Activated naive CD4-positive, alpha-beta T cell (primary cell): ENCODE results near the gene CDC42.

Experiments
- DNase-seq, 4 experiments: peaks; one replicate each; lab custom pipeline; 2025; lab: John Stamatoyannopoulos, UW

Gene CDC42

GRCh38 chr1:22108339-22109105, 56.0 kb downstream of the CDC42 start:
- no peak for DNase-seq

- DNase-seq: no peak
Measured at GRCh38 chr1:22110016-22110415, 57.5 kb downstream of the CDC42 start.

GRCh38 chr1:22111115-22111514, 58.6 kb downstream of the CDC42 start:
- DNase-seq: no peak

- DNase-seq: no peak
Measured at GRCh38 chr1:22111620-22112019, 59.1 kb downstream of the CDC42 start.

- DNase-seq: no peak
Measured at GRCh38 chr1:22112554-22112953, 60.0 kb downstream of the CDC42 start.

GRCh38 chr1:22114083-22115012, 61.8 kb downstream of the CDC42 start:
- no peak for DNase-seq

- DNase-seq: no peak
Measured at GRCh38 chr1:22115286-22115685, 62.8 kb downstream of the CDC42 start.

GRCh38 chr1:22117238-22117637, 64.7 kb downstream of the CDC42 start:
- no peak for DNase-seq

- DNase-seq: no peak
Measured at GRCh38 chr1:22117851-22118250, 65.3 kb downstream of the CDC42 start.

- DNase-seq: no peak
Measured at GRCh38 chr1:22118291-22118992, 65.9 kb downstream of the CDC42 start.

- DNase-seq: no peak
Measured at GRCh38 chr1:22119626-22120468, 67.3 kb downstream of the CDC42 start.

- DNase-seq: no peak
Measured at GRCh38 chr1:22120469-22120790, 67.9 kb downstream of the CDC42 start.

GRCh38 chr1:22121421-22121911, 69.0 kb downstream of the CDC42 start:
- no peak for DNase-seq

- DNase-seq: no peak
Measured at GRCh38 chr1:22122273-22123070, 70.0 kb downstream of the CDC42 start.

- no peak for DNase-seq
Measured at GRCh38 chr1:22123071-22123390, 70.5 kb downstream of the CDC42 start.

GRCh38 chr1:22123901-22124404, 71.4 kb downstream of the CDC42 start:
- no peak for DNase-seq

- DNase-seq: no peak
Measured at GRCh38 chr1:22124592-22125229, 72.2 kb downstream of the CDC42 start.

- DNase-seq: no peak
Measured at GRCh38 chr1:22126531-22126930, 74.0 kb downstream of the CDC42 start.

GRCh38 chr1:22127248-22127647, 74.7 kb downstream of the CDC42 start:
- no peak for DNase-seq

GRCh38 chr1:22127731-22128130, 75.2 kb downstream of the CDC42 start:
- DNase-seq: no peak
